Hematopoietic multipotent progenitor cell treated with erythropoietin and hydrocortisone succinate and interleukin-3 and kit ligand, for 17 days (in vitro differentiated cells): Measurements from ENCODE around the gene PRSS53.
"Not testable (repeated sequence)": the region's sequence is repeated elsewhere in the genome, so short reads cannot be mapped to it uniquely, and the experiment has no call there.

ENCODE experiments used
- DNase-seq: peaks from one replicate; pipeline ENCODE4 v3.0.0-alpha.2; 2015; ENCODE audit warnings: low spot score

Gene PRSS53

GRCh38 chr16:31117384-31118222, 28.9 kb upstream of the PRSS53 start, which contains the start of gene KAT8:
TSS of gene KAT8 (plus strand) at chr16:31117664. CDS start at chr16:31117682, 18 bp downstream.
- peak; percentile 99 for DNase-seq

GRCh38 chr16:31114468-31114867, 25.7 kb upstream of the PRSS53 start:
- no peak for DNase-seq

DNA sequence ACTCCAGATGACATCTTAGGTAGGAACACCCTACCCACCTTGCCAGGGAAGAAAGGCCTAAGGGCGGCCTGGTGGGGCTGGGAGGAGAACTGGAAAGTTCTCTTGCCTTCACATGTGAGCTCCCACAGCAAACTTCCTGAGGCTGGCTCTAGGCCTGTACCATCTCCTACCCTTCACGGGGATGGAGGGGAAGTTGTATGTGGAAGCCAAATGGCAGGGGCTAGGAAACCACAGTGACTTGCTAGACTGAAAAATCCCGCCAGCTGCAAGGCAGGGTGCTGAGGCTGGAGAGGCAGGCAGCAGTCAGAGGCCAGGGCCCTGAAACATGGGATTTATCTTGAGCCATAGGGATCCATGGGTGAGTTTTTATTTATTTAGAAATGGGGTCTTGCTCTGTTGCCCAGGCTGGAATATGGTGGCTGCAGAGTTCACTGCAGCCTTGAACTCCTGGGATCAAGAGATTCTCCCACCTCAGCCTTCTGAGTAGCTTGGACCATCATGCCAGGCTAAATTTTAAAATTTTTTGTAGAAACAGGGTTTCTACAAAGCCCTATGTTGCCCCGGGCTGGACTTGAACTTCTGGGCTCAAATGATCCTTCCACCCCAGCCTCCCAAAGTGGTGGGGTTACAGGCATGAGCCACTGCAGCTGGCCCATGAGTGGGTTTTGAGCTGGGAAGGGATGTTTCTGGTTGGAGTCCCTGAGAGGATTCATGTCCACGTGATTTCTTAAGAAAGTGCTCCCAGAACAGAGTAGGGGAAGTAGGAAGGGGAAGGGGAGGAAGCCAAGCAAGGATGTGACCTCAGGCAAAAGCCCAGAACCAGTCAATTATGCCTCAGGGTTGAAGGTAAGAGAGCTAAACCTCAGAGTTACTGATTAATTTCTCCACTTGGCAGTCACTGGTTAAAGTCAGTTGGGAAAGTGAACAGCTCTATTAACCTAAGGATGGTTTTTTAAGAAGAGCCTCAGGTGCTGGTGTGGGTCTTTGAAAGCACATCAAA, 24.7 kb upstream of the PRSS53 start:
- DNase-seq, result no peak

DNA sequence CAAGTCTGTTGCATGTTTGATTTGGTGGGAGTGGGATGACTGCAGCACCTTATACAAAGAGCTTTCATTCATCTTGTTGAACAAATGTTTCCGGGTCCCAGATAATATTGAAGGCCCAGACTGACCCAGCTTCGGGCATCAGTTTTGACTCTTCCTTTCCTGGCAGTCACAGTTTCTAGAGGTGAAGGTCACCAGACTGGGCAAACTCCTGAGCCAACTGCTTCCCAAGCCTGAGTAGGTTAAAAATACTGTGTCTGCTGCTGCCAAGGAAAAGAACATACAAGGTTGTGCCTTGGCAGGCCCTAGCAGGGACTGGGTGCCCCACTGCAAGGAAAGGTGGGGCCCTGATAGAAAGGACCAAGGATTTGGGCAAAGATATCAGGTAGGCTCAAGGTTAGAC, 24.0 kb upstream of the PRSS53 start:
- no peak for DNase-seq

GRCh38 chr16:31111881-31112466, 23.2 kb upstream of the PRSS53 start:
- DNase-seq, result no peak

DNA sequence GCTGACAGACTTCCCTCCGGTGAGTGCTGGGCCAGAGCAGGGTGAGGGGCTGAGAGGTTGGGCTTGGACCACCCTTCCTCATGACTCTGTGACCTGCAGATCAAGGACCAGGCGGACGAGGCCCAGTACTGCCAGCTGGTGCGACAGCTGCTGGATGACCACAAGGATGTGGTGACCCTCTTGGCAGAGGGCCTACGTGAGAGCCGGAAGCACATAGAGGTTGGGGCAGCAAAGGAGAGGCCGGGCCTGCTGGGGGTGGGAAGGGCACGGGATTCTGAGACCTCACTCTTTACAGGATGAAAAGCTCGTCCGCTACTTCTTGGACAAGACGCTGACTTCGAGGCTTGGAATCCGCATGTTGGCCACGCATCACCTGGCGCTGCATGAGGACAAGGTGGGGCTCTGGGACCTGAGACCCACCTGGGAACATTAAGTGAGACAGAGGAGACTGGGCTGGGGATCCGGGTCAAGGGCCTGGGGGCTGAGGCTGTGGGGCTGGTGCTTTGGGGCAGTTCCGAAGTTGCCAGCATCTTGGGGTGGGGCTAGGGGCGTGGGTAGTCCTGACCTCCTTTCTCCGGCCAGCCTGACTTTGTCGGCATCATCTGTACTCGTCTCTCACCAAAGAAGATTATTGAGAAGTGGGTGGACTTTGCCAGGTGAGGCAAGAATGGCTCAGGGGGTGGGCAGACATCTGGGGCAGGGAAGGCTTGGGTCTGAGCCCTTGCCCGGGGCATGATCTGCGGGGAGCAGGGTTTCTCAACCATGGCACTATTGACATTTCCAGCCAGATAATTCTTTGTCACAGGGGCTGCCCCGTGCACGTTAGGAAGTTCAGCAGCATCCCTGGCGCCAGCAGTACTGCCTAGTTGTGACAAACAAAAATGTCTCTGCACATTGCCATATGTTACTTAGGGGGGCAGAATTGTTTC, 21.6 kb upstream of the PRSS53 start:
- no peak for DNase-seq

DNA sequence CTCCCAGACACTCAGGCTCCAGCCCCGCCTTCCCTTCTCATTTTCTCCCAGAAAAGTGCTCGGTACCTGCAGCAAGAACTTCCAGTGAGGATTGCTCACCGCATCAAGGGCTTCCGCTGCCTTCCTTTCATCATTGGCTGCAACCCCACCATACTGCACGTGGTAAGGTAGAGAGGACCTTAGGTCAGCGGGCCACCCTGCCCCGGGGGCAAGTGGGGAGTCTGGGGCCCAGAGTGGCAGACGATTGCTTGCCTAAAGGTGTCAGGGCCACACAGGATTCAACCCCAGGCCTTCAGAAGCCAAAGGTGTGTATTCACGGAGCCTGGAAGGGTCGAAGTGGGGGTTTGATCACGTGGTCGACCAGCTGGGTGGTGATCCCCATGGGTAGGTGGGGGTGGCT, 20.9 kb upstream of the PRSS53 start:
- DNase-seq, result no peak

GRCh38 chr16:31108794-31109558, 20.2 kb upstream of the PRSS53 start:
- DNase-seq, result no peak

GRCh38 chr16:31108035-31108793, 19.5 kb upstream of the PRSS53 start, which contains the start of gene BCKDK:
TSS of gene BCKDK (plus strand) at chr16:31108386. CDS start at chr16:31109224, 838 bp downstream.
- peak; percentile 65 for DNase-seq

GRCh38 chr16:31107465-31107867, 18.7 kb upstream of the PRSS53 start:
- no peak for DNase-seq

GRCh38 chr16:31106509-31107464, 18.0 kb upstream of the PRSS53 start:
- DNase-seq, result no peak

DNA sequence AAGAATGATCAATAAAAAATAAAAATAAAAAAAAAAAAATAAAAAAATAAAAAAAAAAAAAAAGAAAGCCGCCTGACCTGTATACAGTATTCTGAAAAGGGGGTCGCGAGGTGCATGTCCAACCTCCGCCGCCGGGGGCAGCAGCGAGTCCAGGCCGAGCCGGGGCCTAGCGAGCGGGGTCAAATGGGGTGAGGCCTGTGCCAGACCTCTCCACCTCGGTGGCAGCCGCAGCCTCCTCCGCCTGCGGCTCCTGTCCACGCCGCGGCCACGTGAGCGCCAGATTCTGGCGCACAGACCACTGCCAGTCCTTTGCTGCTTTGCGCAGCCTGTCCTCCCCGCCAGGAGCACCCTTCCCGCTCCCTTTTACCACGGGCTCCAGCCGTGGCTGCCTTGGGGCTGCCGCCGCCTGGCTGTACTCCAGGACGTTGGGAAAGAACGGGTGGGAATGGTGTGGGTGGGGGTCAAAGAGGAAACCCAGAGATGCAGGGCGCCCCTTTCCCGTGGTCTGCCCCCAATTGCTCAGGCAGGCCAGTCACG, 17.0 kb upstream of the PRSS53 start:
- DNase-seq, result peak; percentile 82

- not testable (repeated sequence) for DNase-seq
These were observed 12.3 kb upstream of the PRSS53 start for GRCh38 chr16:31100876-31101641.

DNA sequence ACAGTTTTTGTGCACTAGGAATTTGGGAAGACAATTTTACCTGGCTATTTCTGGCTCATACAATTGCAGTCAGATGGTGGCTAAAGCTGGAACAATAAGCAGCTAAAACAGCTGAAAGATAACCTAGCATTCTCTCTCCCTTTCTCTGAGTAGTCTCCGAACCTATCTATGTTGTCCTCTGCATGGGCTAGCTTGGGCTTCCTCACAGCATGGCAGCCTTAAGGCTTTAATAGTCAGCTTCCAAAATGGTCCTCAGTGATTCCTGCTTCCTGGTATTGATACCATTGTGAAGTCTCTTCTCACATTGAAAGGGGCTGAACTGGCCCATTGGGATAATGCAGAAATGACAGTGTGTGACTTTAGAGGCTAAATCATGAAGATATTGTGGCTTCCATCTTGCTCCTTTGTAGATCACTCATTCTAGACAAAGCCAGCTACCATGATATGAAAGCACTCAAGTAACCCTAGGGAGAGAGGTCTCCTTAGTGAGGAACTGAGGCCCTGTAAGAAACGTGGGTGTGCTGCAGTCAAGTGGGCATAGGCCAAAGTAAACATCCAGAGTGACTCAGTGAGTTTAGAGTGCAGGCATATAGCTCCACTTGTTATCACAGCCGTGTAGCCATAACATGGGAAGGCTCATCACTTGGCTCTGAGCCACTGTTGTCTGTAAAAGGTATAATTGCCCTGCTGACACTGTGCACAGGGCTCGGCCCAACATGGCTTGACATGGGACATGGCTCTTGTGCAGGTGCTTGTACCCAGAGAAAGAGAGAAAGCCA, 11.3 kb upstream of the PRSS53 start:
- peak; percentile 45 for DNase-seq

GRCh38 chr16:31094424-31095120, 5.8 kb upstream of the PRSS53 start, which contains the start of gene VKORC1:
TSS of gene VKORC1 (minus strand) at chr16:31094797. CDS start at chr16:31094729, 68 bp downstream.
- DNase-seq, result peak; percentile 88

DNA sequence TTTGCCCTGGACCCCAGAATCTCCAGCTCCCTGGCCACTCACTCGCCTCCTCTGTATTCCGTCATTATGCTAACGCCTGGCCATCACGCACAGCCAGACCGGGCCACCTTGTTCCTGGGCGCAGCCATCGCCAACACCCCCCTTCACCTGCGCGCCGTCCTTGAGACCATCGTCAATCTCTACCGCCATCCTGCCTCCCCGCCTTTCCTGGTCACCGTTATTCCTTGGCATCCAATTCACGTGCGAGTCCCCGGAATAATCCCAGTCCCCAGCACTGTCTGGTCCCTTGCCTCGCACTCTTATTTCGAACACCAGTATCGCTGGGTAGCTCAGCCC, 5.3 kb upstream of the PRSS53 start:
- no peak for DNase-seq
